ENCODE results near the gene CHRNB2. TPM values are rescaled to one million over a fixed set of nuclear protein-coding genes. Genes with fewer than 3 reads are reported as not detected.

The CHRNB2 gene
- total and polyA plus RNA-seq, 8 donors: under 0.01 to 0.38 (median 0.25) TPM; not detected in 4

GRCh38 chr1:154574716-154575115, 7.1 kb downstream of the CHRNB2 start:
- DNase-seq: peak in 1 of 2 donors; percentile 61
- Histone ChIP-seq H3K36me3 (peaks cover 0 to 22% (median 18%) of the 10 kb centered on the region in 4 donors), H3K27ac (no peak overlapping the region), H3K9me3 (no peaks in the 10 kb centered on the region), H3K4me3 (no peak overlapping the region), H3K4me1 (peaks cover 0 to 3% (median 0%) of the 10 kb centered on the region in 4 donors), H3K27me3 (peaks cover 0 to 1% (median 0%) of the 10 kb centered on the region in 3 donors)
- intact Hi-C loops (cut with DNase I; ENCODE audit: low total_unique reads): no loop called here
- 10 to 21% (median 18%) methylated on average over 6 to 7 of the region's 7 CpGs for WGBS, 5 donors
- TF ChIP-seq, protein P1, sequence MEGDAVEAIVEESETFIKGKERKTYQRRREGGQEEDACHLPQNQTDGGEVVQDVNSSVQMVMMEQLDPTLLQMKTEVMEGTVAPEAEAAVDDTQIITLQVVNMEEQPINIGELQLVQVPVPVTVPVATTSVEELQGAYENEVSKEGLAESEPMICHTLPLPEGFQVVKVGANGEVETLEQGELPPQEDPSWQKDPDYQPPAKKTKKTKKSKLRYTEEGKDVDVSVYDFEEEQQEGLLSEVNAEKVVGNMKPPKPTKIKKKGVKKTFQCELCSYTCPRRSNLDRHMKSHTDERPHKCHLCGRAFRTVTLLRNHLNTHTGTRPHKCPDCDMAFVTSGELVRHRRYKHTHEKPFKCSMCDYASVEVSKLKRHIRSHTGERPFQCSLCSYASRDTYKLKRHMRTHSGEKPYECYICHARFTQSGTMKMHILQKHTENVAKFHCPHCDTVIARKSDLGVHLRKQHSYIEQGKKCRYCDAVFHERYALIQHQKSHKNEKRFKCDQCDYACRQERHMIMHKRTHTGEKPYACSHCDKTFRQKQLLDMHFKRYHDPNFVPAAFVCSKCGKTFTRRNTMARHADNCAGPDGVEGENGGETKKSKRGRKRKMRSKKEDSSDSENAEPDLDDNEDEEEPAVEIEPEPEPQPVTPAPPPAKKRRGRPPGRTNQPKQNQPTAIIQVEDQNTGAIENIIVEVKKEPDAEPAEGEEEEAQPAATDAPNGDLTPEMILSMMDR (IDR thresholded peaks at IDR 0.05): no peak
- TF ChIP-seq POLR2A (IDR thresholded peaks at IDR 0.05) (no peak), POLR2AphosphoS5 (IDR thresholded peaks at IDR 0.05) (no peak), EP300 (IDR thresholded peaks at IDR 0.05) (no peak)

- Histone ChIP-seq H3K9me3 (no peaks in the 10 kb centered on the region), H3K36me3 (peaks cover 6 to 29% (median 24%) of the 10 kb centered on the region in 4 donors), H3K4me3 (no peak overlapping the region), H3K4me1 (peaks cover 0 to 3% (median 0%) of the 10 kb centered on the region in 4 donors), H3K27me3 (no peaks in the 10 kb centered on the region), H3K27ac (no peak overlapping the region)
- intact Hi-C loops (cut with DNase I; ENCODE audit: low total_unique reads): no loop called here
- WGBS, 5 donors: 71 to 78% (median 76%) methylated on average over 10 of the region's 10 CpGs
- TF ChIP-seq POLR2AphosphoS5 (IDR thresholded peaks at IDR 0.05) (no peak), EP300 (IDR thresholded peaks at IDR 0.05) (no peak), POLR2A (IDR thresholded peaks at IDR 0.05) (no peak)
- TF ChIP-seq, protein P1 (IDR thresholded peaks at IDR 0.05): no peak
- no peak for DNase-seq
Observed at GRCh38 chr1:154575147-154575927, 7.8 kb downstream of the CHRNB2 start.

DNA sequence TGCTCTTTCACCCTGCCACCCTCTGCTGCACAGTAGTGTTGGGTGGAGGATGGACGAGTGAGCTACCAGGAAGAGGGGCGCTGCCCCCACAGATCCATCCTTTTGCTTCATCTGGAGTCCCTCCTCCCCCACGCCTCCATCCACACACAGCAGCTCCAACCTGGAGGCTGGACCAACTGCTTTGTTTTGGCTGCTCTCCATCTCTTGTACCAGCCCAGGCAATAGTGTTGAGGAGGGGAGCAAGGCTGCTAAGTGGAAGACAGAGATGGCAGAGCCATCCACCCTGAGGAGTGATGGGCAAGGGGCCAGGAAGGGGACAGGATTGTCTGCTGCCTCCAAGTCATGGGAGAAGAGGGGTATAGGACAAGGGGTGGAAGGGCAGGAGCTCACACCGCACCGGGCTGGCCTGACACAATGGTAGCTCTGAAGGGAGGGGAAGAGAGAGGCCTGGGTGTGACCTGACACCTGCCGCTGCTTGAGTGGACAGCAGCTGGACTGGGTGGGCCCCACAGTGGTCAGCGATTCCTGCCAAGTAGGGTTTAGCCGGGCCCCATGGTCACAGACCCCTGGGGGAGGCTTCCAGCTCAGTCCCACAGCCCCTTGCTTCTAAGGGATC, 8.5 kb downstream of the CHRNB2 start:
- no peak overlapping the region for H3K27ac ChIP-seq
- H3K27me3 ChIP-seq: no peaks in the 10 kb centered on the region
- no peaks in the 10 kb centered on the region for H3K9me3 ChIP-seq
- TF ChIP-seq POLR2AphosphoS5 (IDR thresholded peaks at IDR 0.05) (no peak), EP300 (IDR thresholded peaks at IDR 0.05) (no peak), POLR2A (IDR thresholded peaks at IDR 0.05) (no peak)
- TF ChIP-seq, protein P1 (IDR thresholded peaks at IDR 0.05): no peak
- peaks cover 0 to 3% (median 0%) of the 10 kb centered on the region in 4 donors for H3K4me1 ChIP-seq
- no peak for DNase-seq
- no peak overlapping the region for H3K4me3 ChIP-seq
- WGBS, 5 donors: 64 to 77% (median 68%) methylated on average over 8 of the region's 8 CpGs
- peaks cover 12 to 36% (median 31%) of the 10 kb centered on the region in 4 donors for H3K36me3 ChIP-seq
- intact Hi-C loops (cut with DNase I; ENCODE audit: low total_unique reads): no loop called here

DNA sequence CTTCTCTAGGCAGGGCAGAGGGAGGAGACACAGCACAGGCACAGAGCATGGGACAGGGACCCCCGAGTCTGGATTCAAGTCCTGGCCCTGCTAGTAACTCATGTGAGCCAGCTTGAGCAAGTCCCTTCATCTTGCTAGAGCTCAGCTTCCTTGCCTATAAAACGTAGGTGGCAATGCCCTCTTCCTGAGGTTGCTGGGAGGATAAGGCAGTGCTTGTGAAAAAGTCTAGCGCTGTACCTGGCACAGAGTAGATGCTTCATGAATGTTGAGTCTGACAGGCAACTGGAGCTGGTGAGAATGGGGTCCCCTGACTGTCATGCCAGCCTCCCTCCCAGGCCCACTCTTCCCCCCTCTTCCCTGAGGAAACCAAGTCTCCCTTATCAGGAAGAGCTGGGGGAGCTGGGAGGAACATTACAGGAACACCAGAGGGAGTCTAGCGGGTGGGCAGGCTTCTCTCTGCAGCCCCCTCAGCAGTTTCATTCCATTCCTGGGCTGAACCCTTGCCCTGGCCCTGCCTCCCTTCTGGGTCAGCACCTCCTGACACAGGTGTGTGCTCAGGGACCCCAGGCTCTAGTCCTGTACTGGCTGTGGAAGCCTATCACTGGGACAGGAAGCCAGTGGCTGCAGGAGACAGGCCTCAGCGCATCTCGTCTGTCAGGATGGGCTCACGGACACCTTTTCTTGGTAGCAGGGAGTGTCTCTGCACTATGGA, 9.9 kb downstream of the CHRNB2 start:
- DNase-seq: no peak
- TF ChIP-seq POLR2AphosphoS5 (IDR thresholded peaks at IDR 0.05) (no peak), POLR2A (IDR thresholded peaks at IDR 0.05) (no peak), EP300 (IDR thresholded peaks at IDR 0.05) (no peak)
- TF ChIP-seq, protein P1 (IDR thresholded peaks at IDR 0.05): no peak
- Histone ChIP-seq H3K9me3 (no peaks in the 10 kb centered on the region), H3K4me1 (peaks cover 0 to 3% (median 0%) of the 10 kb centered on the region in 4 donors), H3K27ac (peak overlapping the region in 2 of 5 donors; percentile 14 to 22), H3K27me3 (no peaks in the 10 kb centered on the region), H3K36me3 (peaks cover 21 to 50% (median 46%) of the 10 kb centered on the region in 4 donors), H3K4me3 (no peak overlapping the region)
- intact Hi-C loops (cut with DNase I; ENCODE audit: low total_unique reads): no loop called here
- 58 to 84% (median 70%) methylated on average over 3 to 7 of the region's 7 CpGs for WGBS, 5 donors

All from stomach (tissue), 9 donors.